GM20000 (cell line): ENCODE data around the gene TECPR1.

Experiments
- DNase-seq: peaks from one replicate; pipeline ENCODE4 v3.0.0; 2012; ENCODE audit warnings: low spot score
- CTCF ChIP-seq: IDR thresholded peaks from 2 replicates; pipeline ENCODE4 v1.5.1; 2012; ENCODE audit warnings: mild to moderate bottlenecking, control low read depth; ENCODE audit errors: extremely low read depth, missing control alignments

TECPR1 gene

GRCh38 chr7:98251601-98252424 lies at the start of gene TECPR1:
Gene TECPR1, minus strand, starts transcription at chr7:98252232. Its CDS starts 6,086 bp downstream, at chr7:98246146.
- DNase-seq, result peak; percentile 99

GRCh38 chr7:98300595-98301372 lies 48.8 kb upstream of the TECPR1 start:
- TF ChIP-seq CTCF, result no peak
- no peak for DNase-seq

More at GRCh38 chr7:98251601-98252424, at the start of gene TECPR1:
- no peak for TF ChIP-seq CTCF

GRCh38 chr7:98297626-98298286 lies 45.7 kb upstream of the TECPR1 start:
- no peak for TF ChIP-seq CTCF
- DNase-seq, result no peak

GRCh38 chr7:98296833-98297232 lies 44.8 kb upstream of the TECPR1 start:
- TF ChIP-seq CTCF, result no peak
- no peak for DNase-seq

GRCh38 chr7:98295467-98296192 lies 43.6 kb upstream of the TECPR1 start:
- no peak for TF ChIP-seq CTCF
- DNase-seq, result no peak

- peak; percentile 36 for TF ChIP-seq CTCF
- DNase-seq, result peak; percentile 77
Measured at GRCh38 chr7:98294798-98295382, 42.9 kb upstream of the TECPR1 start.
